Stimulated activated CD8-positive, alpha-beta memory T cell treated with anti-CD3 and anti-CD28 coated beads, Interleukin-7, amount 100 ng/mL, for 4 hours (primary cell): ENCODE results near the gene WWOX.

Experiments
- DNase-seq, 2 donors: peaks; one replicate each; pipeline ENCODE4 v3.0.0-alpha.2; 2020; ENCODE audit warnings: low read depth in 2 of 2

The WWOX gene

DNA sequence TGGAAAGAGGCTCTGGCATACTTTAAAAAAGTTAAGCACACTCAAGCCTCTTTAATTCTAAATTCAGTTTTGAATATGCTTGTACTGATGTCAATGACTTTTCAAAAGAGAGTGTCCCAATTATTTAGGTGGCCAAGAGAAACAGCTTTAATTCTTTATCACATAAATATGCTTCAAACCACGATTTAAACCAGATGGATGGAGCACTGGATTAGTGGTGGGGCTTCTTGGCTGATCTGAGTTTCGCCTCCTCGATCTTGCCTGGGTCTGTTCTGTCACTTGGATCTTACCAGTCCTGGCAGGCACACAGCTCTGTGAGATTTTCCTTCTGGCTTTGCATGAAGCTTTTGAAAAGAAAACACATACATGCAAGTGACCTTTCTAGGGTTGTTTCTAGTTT, 1033.2 kb downstream of the WWOX start:
- no peak for DNase-seq

DNA sequence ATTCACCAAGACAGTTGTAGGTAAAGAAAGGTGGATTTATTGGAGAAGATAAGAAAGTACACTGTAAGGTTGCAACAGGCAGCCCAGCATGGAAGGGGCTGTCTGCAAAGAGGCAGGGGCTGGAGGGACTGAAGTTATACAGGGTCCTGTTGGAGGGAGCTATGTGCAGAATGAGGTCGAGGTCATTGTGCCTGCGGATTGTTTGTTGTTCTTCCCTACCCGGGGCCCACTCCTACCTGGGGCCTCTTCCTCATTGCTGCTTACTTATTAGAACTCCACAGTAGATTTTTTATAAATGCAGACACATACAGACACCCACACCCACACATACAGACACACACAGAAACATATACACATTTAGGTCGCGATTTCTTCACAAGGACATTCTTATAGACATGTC, 1034.8 kb downstream of the WWOX start:
- no peak for DNase-seq

DNA sequence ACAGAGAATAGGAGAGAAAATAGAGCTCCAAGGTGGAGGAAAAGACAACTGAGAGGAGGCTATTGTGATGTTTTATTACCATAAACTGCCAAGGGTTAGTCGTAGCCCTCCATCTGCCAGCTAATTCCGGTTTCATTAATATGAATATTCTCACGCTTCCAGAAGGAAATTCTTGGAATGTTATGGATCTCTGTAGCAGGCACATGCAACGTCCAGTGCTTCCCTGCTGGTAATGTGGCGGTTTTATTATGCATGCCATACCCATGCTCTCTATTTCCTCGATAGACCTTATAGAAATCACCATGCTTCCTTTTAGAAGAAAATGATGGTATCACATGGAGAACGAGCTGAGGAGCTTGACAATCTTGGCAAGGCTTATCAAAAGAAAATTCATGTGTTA, 1037.5 kb downstream of the WWOX start:
- DNase-seq = no peak

DNA sequence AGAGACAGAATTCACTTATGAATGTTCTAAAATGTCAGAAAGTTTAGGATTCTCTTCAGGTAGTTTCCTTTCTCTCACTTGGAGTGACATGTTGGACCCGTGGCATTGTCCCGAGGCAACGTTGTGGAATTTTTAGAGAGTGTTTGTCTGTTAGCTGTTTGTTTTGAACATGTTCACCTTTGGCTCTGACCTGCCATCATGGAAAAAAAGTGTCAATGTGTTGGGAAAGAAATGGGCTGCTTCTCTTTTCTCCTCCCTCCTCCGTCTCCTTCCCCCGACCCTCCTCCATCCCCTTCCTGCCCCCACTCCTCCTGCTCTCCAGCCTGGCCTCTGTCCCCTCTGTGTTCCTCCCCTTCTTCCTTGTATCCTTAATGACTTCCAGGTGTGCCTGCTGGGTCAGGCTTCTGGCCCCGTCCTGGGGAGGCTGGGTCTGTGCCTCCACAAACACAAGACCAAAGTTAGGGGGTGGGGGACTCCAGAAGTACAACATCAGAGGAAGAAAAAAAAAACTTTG, 1038.0 kb downstream of the WWOX start:
- DNase-seq = no peak

DNA sequence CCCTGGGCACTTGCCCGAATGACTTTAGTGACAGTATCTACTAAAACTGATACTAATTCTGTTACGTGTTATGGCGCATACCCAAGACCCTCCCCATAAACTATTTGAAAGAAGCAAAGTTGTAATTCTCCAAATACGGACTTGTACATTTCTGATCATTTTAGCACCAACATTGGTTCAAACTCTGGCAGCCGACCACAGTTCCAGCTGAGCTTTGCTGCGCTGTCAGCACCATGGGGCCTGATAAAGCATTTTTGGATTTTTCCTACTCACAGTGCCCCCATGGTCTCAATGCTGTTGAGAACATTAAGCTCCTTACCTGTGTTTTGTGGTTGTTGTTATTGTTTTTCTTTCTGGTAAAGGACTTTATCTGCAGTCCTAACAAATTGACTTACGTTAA, 1040.3 kb downstream of the WWOX start:
- DNase-seq = no peak

DNA sequence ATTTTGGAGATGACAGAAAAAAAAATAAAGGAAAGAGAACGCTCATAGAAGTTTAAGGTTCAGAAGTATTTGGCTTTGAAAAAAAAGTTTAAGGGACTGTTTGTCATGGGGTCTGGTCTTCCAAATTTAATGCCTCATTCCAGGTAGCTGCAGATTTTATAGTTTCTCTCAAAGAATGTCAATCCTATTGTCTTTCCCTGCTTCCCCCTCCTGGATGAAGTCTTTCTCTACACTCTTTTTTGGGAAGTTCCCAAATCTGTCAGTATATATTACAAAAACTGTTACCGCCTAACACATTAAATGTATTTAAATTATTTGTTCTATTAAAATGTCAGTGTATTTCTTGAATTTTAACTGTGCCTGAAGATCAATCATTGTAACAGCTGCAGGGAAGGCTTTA, 1043.6 kb downstream of the WWOX start:
- no peak for DNase-seq

DNA sequence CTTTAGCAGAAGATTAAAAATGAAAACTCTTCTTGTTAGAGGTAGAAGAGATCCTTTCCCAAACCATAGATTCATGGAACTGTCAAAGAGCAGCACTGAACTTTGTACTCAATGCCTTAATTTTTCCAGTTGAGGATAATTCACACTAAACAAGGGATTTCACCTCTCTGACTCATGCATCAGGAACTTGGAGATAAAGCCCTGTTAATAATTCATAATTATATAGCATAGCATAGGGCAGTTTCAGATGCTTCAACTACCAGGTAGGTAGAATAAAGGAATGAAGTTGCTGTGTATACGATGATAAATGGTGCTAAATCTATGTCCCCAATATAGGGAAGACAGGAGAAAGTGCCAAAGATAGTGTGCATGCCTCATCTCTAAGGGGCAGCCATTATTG, 1050.7 kb downstream of the WWOX start:
- no peak for DNase-seq

DNA sequence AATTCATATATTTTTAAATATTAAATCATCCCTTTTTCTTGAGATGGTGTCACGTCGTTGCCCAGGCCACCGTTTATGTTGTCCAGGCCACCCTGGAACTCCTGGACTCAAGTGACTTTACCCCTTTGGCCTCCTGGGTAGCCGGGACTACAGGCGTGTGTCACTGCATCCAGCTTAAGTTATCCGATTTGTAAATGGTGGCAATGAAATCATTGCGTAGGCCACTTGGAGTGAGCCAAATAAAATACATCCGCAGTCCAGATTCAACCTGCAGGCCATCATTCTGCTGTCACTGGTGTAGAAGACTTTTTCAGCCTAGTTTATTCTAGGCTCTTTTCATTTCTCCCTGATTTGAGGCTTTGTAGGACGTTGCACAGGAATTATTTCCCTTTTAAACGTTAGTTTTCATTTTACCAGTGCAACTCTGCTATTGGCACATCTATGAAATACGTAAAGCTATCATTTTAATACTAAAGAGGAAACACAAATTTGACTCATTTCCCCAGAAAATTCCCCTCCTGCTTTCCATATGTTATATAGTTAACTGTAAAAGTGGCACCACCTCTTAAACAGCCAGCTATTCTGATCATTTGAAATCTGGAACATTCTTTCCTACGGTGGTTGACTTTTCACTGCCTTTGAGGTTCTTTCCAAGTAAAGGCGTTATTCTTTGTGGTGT, 1051.3 kb downstream of the WWOX start:
- DNase-seq = no peak

DNA sequence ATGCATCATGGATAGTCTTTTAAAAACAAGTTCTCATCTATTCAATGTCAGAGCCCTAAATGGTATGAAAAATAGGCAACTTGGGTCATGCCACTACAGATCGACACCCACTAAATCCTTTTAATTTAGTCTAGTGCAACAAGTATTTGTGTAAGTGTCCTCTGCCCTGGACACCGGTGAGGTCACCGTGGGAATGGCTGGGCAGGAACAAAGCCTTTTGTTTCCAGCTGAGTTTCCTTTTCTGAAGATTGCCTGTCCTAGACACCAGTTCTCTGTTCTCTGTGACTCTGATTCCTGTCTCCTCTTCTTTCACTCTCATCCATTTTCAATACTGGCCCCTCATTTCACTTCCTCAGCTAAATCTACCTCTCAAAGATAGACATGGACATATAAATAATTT, 1054.6 kb downstream of the WWOX start:
- DNase-seq = no peak

DNA sequence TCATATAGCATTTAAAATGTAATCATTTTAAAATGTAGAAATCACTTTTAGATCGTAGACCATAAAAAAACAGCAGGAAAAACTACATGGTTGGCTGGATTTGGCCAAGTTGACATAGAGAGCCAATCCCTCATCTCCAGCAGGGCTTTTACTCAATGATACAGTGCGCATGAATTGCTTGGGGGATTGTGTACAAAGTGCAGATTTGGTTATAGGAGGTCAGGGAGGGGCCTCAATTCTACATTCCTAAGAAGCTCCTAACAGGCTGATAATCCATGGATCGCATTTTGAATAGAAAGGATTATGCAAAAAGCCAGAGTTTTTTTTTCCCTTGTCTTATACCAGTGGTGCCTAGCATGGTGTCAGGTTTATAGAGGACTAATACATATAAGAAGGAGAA, 1056.0 kb downstream of the WWOX start:
- DNase-seq = no peak

DNA sequence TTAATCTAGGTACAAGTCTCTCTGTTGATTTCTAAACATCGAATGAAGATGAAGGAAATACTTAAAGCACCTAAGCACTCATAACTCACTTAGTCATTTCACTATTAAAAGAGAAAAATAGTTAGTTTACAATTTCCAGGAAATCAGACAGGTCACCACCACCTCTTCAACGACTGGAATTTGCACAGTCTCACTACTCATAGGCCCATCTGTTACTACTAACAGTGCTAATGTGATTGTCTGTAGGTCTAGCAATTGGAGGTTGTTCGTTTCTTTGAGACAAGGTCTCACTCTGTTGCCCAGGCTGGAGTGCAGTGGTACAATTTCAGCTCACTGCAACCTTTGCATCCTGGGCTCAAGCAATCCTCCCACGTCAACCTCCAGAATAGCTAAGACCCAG, 1056.5 kb downstream of the WWOX start:
- no peak for DNase-seq

DNA sequence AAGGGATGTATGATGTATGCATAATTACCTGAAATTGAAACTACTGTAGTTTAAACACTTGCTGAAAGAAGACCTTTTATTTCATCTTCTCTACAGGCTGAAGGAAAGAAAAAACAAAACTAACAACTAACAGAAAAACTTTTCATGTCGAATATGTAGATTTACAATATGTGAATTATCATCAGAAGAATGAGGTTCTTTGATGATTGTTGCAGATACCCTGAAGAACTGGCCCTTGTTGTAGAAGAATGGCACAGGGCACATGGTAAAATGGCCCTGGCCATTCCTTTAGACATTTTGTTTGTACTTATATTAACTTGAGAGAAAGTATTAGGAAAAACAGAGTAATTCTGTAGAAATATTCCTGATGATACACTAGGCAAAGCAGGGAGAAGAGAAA, 1057.3 kb downstream of the WWOX start:
- no peak for DNase-seq

DNA sequence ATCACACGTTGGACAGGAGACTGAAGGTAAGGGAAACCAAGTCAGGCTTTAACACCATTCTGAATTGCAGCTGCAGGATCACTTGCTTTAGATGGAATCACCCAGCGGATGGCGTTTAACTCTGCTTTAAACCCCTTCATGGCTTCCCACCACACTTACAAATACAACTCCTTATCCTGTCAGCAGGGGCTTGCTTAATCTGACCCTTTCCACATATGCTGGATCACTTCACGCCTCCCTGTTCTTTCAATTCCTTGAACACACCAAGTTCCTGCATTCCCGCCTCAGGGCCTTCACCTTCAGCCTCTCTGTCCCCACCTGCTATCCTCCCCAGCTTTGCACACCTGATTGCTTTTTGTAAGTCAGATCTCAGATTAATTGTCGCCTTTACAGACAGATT, 1058.9 kb downstream of the WWOX start:
- no peak for DNase-seq

DNA sequence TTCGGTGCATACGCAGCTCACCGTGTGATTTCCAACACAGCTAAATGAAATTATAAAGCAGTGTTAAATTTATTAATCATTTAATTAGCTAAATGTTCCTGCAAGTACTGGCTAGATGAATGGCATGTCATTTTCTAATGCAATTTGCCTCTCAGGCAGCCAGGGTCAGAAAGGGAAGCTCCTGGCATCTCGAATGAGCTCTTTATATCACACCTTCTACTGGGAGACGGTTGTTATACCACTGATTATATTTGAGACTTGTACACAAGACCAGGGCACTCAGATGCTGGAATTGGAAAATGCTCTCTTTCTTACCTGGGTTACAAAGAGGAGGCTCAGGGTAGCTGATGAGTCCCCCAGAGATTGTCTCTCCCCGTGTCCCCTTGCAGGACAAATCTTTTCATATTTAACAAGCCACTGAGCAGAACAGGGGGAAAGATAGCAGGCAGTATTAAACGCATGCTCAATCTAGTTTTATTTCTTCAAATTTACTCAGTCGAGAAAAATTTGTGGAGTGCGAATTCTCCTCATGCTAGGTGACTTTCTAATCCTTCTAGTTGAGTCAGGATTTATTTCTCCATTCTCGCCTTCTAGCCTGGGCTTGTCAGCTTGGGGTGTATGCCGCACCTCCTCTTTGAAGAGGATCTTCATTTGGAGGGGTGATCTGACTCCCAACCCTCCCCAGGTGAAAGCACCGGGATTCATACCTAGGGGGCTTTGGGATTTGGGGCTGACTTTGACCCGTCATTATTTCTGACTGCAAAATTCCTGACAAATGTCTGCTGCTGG, 1060.0 kb downstream of the WWOX start:
- DNase-seq = no peak

DNA sequence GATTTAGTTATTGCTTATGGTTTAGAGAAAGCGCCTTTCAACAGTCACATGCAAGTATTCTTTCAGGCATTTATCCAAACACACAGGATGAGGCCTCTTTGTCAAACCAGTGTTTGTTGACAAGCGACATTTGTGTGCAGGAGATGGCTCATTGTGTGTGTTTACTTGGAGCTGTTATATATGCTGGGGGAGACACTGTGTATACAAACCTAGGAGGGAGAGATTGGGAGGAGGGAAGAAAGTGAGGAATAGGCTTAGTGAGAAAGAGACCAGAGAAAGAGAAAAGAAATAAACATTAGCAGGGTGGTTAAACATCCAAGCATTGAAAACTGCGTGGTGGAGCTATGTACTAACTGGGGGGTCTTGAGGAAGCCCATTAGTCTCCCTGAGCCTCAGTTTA, 1063.5 kb downstream of the WWOX start:
- no peak for DNase-seq

DNA sequence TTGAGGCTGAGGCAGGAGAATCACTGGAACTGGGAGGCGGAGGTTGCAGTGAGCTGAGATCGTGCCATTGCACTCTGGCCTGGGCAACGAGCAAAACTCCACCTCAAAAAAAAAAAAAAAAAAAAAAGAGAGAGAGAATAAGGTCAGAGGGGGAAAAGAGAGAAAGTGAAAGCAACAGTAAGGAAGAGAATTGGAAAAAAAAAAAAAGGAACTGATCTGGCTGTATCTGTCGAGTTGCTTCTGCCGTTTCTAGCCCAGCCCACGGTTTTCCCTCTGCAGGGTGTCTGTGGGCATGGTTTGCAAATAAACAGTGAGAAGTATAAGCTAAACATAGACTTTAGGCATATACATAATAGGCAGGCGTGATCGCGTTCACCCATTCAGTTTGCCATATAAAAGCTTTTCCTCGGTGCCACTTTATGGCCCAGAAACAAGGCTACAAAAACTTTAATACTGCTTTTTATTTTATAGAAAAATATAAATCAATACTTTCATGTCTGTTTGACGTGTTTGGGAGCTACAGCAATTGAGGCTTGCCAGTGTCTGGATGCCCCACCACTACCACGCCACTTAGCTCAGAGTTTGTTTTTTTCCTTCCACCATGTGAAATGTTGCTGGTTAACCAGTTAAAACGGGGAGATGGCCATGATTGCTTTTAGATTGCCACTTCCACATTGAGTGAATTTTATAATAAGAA, 1064.4 kb downstream of the WWOX start:
- DNase-seq = no peak

DNA sequence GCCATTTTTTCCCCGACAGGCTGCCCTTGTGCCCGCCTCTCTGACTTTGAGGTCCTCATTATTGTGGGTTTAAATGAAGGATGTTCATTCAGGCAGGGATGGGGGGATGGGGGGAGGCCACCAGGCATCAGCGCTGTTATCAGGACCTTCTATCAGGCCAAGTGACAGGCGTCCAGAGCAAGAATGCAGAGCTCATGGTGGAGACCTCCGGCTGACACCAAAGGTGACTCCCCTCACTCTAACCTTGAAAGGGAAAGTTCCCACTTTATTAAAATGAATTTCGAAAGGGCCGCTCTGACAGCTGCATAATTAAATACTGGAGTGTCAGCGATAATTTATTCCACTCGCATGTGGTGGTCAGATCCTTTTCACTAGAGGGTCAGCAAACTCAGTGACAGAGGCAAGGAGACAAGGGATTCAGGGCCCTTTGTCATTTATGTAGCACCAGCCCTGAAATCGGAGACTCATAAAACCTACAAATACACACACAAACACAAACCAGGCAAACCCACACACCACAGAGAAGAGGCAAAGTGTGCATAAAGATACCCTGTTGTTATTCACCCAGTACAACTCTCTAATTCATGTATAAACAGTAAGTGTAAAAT, 1065.0 kb downstream of the WWOX start:
- no peak for DNase-seq

DNA sequence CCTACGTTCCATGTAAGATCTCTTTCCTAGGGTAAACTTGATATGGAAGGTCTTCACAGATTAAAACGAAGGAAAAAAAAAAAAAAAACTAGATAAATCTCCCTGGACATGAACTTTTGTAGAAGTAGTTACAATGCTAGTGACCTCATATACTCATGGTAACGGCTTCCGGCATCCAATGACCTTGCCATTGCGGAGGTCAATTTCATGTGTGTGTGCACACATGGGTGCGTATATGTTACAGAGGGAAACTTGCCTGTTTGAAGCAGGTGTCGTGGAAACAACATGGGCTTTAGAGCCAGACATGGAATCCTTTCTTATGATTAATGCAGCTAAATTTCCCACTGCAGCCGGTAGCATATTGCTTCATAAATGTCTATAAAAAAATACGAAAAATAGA, 1065.6 kb downstream of the WWOX start:
- no peak for DNase-seq

DNA sequence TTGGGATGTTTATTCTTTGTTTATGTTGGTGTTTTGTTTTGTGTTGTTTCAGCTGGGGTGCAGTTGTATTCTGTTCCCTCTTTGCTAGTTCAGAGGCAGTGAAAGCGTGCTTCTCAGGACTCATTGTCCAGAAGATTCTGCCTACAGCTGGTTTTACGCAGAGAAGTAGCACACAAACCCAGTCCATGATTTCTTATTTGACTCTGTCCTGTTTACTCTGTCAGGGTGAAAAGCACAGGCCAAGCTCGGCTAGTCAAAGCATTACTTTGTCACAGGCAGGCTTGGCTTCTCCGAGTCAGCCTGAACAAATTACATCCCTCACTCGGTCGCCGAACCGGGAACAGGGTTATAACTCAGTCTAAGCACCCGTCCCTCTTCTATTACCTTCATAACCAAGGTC, 1066.1 kb downstream of the WWOX start:
- no peak for DNase-seq

DNA sequence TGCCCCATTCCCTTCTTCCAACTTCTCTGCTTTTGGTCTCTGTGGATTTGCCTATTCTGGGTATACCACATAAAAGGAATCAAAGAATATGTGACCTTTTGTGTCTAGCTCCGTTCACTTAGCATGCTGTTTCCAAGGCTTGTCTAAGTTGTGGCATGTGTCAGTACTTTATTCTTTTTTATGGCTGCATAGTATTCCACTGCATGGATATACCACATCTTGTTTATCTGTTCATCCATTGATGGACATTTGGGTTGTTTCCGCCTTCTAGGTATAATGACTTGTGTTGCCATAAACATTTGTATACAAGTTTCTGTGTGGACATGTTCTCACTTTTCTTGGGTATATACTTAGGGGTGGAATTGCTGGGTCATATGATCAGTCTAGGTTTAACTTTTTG, 1068.4 kb downstream of the WWOX start:
- DNase-seq = no peak

DNA sequence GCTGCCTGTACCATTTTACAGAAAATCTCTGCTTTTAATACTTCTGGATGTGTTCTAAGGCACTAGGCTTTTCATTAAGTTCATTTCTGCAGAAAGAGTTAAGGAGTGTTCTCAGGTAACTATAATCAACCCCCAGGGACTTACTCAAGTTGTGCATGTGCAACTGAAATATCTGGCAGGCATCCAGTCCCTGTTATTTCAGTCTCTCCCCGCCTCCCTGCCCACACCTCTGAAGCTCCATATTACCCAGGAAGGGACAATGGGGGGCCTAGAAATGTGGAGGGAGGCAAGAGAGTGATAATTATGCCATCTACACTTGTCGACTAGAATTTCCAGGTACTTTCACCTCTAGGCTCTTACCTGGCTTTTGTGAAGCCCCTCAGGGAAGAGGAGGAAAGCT, 1068.9 kb downstream of the WWOX start:
- no peak for DNase-seq

DNA sequence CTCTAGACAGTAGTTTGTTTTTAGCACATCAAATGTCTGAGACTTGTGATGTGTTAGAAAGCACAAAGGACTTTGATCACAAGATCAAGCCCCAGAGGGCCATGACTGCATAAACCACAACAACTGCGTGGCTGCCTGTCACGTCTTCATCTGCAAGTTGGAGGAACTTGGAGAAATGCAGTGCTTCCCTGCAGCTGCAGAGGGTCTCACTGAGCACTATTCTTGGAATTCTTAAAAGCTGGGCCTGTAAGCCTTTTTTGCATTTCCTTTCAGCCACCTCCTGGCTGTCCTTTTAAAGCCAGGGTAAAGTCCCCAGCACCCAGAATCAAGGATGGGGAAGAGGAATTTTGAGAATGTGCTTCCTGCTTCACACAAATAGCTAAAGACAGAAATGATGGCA, 1069.8 kb downstream of the WWOX start:
- no peak for DNase-seq
